ENCODE measurements around the gene ETV6. TPM values are rescaled to one million over a fixed set of nuclear protein-coding genes. Genes with fewer than 3 reads are reported as not detected.
A peak's percentile ranks its signal among the peaks of the same experiment; 100 is the strongest.

The ETV6 gene
- polyA plus RNA-seq, 3 donors = 6.8 to 45.1 (median 11.7) TPM

GRCh38 chr12:11869406-11869805 is 219.9 kb downstream of the ETV6 start:
- DNase-seq = no peak
- Histone ChIP-seq H3K4me3 (replicated peaks in 1 of 3; ENCODE audit: low read depth in 2 of 3, low read length in 3 of 3) (no peak overlapping the region), H3K27ac (ENCODE audit: low read depth in 1 of 2, low read length in 2 of 2) (peak overlapping the region in 1 of 2 donors; percentile 11), H3K9ac (ENCODE audit: insufficient read depth, low read length, poor library complexity, severe bottlenecking) (no peak overlapping the region), H2AFZ (ENCODE audit: insufficient read depth, low read depth, low read length, poor library complexity, severe bottlenecking) (no peak overlapping the region), H4K20me1 (ENCODE audit: insufficient read depth, low read length) (peaks cover 70% of the 10 kb centered on the region), H3K79me2 (ENCODE audit: insufficient read depth, low read length) (peaks cover 91% of the 10 kb centered on the region), H3K27me3 (ENCODE audit: control insufficient read depth in 2 of 2, insufficient read depth in 2 of 2, low read length in 2 of 2) (no peaks in the 10 kb centered on the region), H3K4me2 (replicated peaks; ENCODE audit: extremely low read depth, low read length, poor library complexity, severe bottlenecking) (no peak overlapping the region), H3K36me3 (replicated peaks in 1 of 2; ENCODE audit: control insufficient read depth in 1 of 2, insufficient read depth in 2 of 2, low read length in 2 of 2) (peaks cover 44 to 79% of the 10 kb centered on the region in 2 donors), H3K9me3 (replicated peaks in 1 of 2; ENCODE audit: control insufficient read depth in 1 of 2, insufficient read depth in 1 of 2, low read length in 2 of 2) (peaks cover 0 to 9% of the 10 kb centered on the region in 2 donors), H3K4me1 (ENCODE audit: control insufficient read depth in 1 of 2, insufficient read depth in 2 of 2, low read length in 2 of 2) (peaks cover 0 to 1% of the 10 kb centered on the region in 2 donors)
- Mint-ChIP-seq H3K9me3 (peaks cover 4 to 11% (median 9%) of the 10 kb centered on the region in 7 donors), H3K36me3 (peaks cover 74 to 77% of the 10 kb centered on the region in 2 donors), H3K27ac (peak overlapping the region in 4 of 7 donors; percentile 11 to 66 (median 24)), H3K4me3 (no peak overlapping the region), H3K27me3 (ENCODE audit: low read depth in 3 of 3) (peaks cover 0 to 2% (median 0%) of the 10 kb centered on the region in 3 donors), H3K4me1 (peaks cover 4% of the 10 kb centered on the region)
- TF ChIP-seq CTCF (IDR thresholded peaks at IDR 0.05) = no peak
- 97% methylated on average over 18 of the region's 18 CpGs for WGBS (ENCODE audit: insufficient coverage)
- intact Hi-C loops (cut with micrococcal nuclease) = no loop called here

GRCh38 chr12:11870041-11870451 is 220.6 kb downstream of the ETV6 start:
- Histone ChIP-seq H4K20me1 (ENCODE audit: insufficient read depth, low read length) (peaks cover 68% of the 10 kb centered on the region), H2AFZ (ENCODE audit: insufficient read depth, low read depth, low read length, poor library complexity, severe bottlenecking) (no peak overlapping the region), H3K4me1 (ENCODE audit: control insufficient read depth in 1 of 2, insufficient read depth in 2 of 2, low read length in 2 of 2) (peaks cover 0 to 2% of the 10 kb centered on the region in 2 donors), H3K36me3 (replicated peaks in 1 of 2; ENCODE audit: control insufficient read depth in 1 of 2, insufficient read depth in 2 of 2, low read length in 2 of 2) (peaks cover 44 to 84% of the 10 kb centered on the region in 2 donors), H3K27me3 (ENCODE audit: control insufficient read depth in 2 of 2, insufficient read depth in 2 of 2, low read length in 2 of 2) (no peaks in the 10 kb centered on the region), H3K9me3 (replicated peaks in 1 of 2; ENCODE audit: control insufficient read depth in 1 of 2, insufficient read depth in 1 of 2, low read length in 2 of 2) (peaks cover 0 to 9% of the 10 kb centered on the region in 2 donors), H3K4me3 (replicated peaks in 1 of 3; ENCODE audit: low read depth in 2 of 3, low read length in 3 of 3) (no peak overlapping the region), H3K27ac (ENCODE audit: low read depth in 1 of 2, low read length in 2 of 2) (peak overlapping the region in 1 of 2 donors; percentile 11), H3K79me2 (ENCODE audit: insufficient read depth, low read length) (peaks cover 87% of the 10 kb centered on the region), H3K9ac (ENCODE audit: insufficient read depth, low read length, poor library complexity, severe bottlenecking) (no peak overlapping the region), H3K4me2 (replicated peaks; ENCODE audit: extremely low read depth, low read length, poor library complexity, severe bottlenecking) (no peak overlapping the region)
- no peak for DNase-seq
- Mint-ChIP-seq H3K27ac (peak overlapping the region in 1 of 7 donors; percentile 15), H3K36me3 (peaks cover 74 to 77% of the 10 kb centered on the region in 2 donors), H3K4me3 (no peak overlapping the region), H3K9me3 (peaks cover 4 to 11% (median 8%) of the 10 kb centered on the region in 7 donors), H3K27me3 (ENCODE audit: low read depth in 3 of 3) (peaks cover 0 to 2% (median 0%) of the 10 kb centered on the region in 3 donors), H3K4me1 (peaks cover under 1% of the 10 kb centered on the region)
- WGBS (ENCODE audit: insufficient coverage) = 100% methylated on average over 4 of the region's 8 CpGs
- intact Hi-C loops (cut with micrococcal nuclease) = no loop called here
- TF ChIP-seq CTCF (IDR thresholded peaks at IDR 0.05) = no peak

Measured in CD14-positive monocyte (primary cell).